A549 (cell line): Measurements from ENCODE around the gene WDR20. TPM values are rescaled to one million over a fixed set of nuclear protein-coding genes. Genes with fewer than 3 reads are reported as not detected.

Source experiments
- ATAC-seq, 2 experiments: fragments of 200-7000 bp in 1 of 2; fragments of >200 bp in 1 of 2; cut with Nextera tagmentation in 1 of 2; cut with Tn5 transposase in 1 of 2; 3 replicates each; pipeline versions ENCODE4 v1.8.0 to v1.9.1; 2018 to 2020; ENCODE audit warnings: mild to moderate bottlenecking in 1 of 2, moderate library complexity in 1 of 2
- CTCF ChIA-PET: fragments of 300-600 bp; sonication (Branson Sonifier 250); formaldehyde crosslinking; extraction: SDS; loops from one replicate; lab custom pipeline; 2021; ENCODE audit warnings: antibody characterized with exemption, inconsistent platforms; lab: Yijun Ruan, JAX
- POLR2A ChIA-PET: fragments of 350-600 bp; formaldehyde crosslinking; extraction: SDS; loops from one replicate; lab custom pipeline; 2021; ENCODE audit warnings: antibody characterized with exemption, inconsistent platforms; lab: Yijun Ruan, JAX
- DNase-seq, 2 experiments: peaks; one replicate each; pipeline versions ENCODE4 v3.0.0 to v3.0.0-alpha.2; 2011 to 2016; ENCODE audit warnings: low read depth in 1 of 2, low spot score in 1 of 2
- FAIRE-seq: peaks from 2 replicates; lab custom pipeline; 2011; peaks lifted over from hg19 to GRCh38; lab: Jason Lieb, UNC
- H3K27ac ChIP-seq, 2 experiments: fragments of >200 bp; sonication (Bioruptor Twin); formaldehyde crosslinking; 3 replicates each; pipeline ENCODE4 v1.5.1; 2016 to 2017
- H3K4me1 ChIP-seq: fragments of >200 bp; sonication (Bioruptor Twin); formaldehyde crosslinking; 3 replicates; pipeline ENCODE4 v1.6.1; 2016
- H3K4me2 ChIP-seq: fragments of >200 bp; sonication (Bioruptor Twin); formaldehyde crosslinking; 3 replicates; pipeline ENCODE4 v1.6.1; 2016
- H3K4me3 ChIP-seq: fragments of >200 bp; sonication (Bioruptor Twin); formaldehyde crosslinking; 3 replicates; pipeline ENCODE4 v1.5.1; 2016
- H3K9me3 ChIP-seq: fragments of >200 bp; sonication (Bioruptor Twin); formaldehyde crosslinking; 3 replicates; pipeline ENCODE4 v1.6.1; 2016
- ATOH8 ChIP-seq: fragments of 250-450 bp; sonication (Bioruptor Pico); IDR thresholded peaks from 2 replicates; pipeline ENCODE4 v1.5.0; 2020; ENCODE audit warnings: low read depth, mild to moderate bottlenecking, moderate library complexity
- BCL3 ChIP-seq: fragments of >200 bp; sonication (Bioruptor Twin); formaldehyde crosslinking; IDR thresholded peaks from 3 replicates; pipeline ENCODE4 v1.6.1; 2016
- CBX2 ChIP-seq: fragments of 200-600 bp; sonication (generic); IDR thresholded peaks from 2 replicates; pipeline ENCODE4 v1.6.1; 2016; ENCODE audit warnings: low read depth, mild to moderate bottlenecking, borderline replicate concordance
- CEBPB ChIP-seq, 2 experiments: fragments of >200 bp in 1 of 2; sonication (Bioruptor Twin) in 1 of 2; formaldehyde crosslinking in 1 of 2; IDR thresholded peaks; 2 replicates each; pipeline ENCODE4 v1.6.1; 2012 to 2016
- E2F6 ChIP-seq: IDR thresholded peaks from 2 replicates; pipeline ENCODE4 v1.6.1; 2012; ENCODE audit warnings: low read depth, borderline replicate concordance
- ESRRA ChIP-seq: fragments of 150-350 bp; IDR thresholded peaks from 2 replicates; pipeline ENCODE4 v1.6.1; 2014; ENCODE audit warnings: mild to moderate bottlenecking, low read length, borderline replicate concordance
- FOSL2 ChIP-seq, 2 experiments: fragments of 450-650 bp in 1 of 2; fragments of >200 bp in 1 of 2; sonication (Bioruptor Twin) in 1 of 2; formaldehyde crosslinking; IDR thresholded peaks; 2 replicates each; pipeline versions ENCODE4 v1.5.0 to v1.6.1; 2016 to 2020; ENCODE audit warnings: mild to moderate bottlenecking in 1 of 2, moderate library complexity in 1 of 2
- GATA3 ChIP-seq: IDR thresholded peaks from 2 replicates; pipeline ENCODE4 v1.6.1; 2012; ENCODE audit warnings: borderline replicate concordance
- HDAC2 ChIP-seq: fragments of 200-600 bp; sonication (generic); IDR thresholded peaks from 2 replicates; pipeline ENCODE4 v1.6.1; 2016
- HES2 ChIP-seq: fragments of >200 bp; sonication (Bioruptor Twin); formaldehyde crosslinking; IDR thresholded peaks from 2 replicates; pipeline ENCODE4 v1.6.1; 2016
- HOXA7 ChIP-seq: fragments of 250-450 bp; sonication (Bioruptor Pico); IDR thresholded peaks from 2 replicates; pipeline ENCODE4 v1.5.0; 2020; ENCODE audit warnings: mild to moderate bottlenecking, moderate library complexity
- HOXB13 ChIP-seq: fragments of 250-450 bp; sonication (Bioruptor Pico); IDR thresholded peaks from 2 replicates; pipeline ENCODE4 v1.5.0; 2020; ENCODE audit warnings: low read depth, mild to moderate bottlenecking, moderate library complexity
- KDM5A ChIP-seq: fragments of 200-600 bp; sonication (generic); IDR thresholded peaks from 2 replicates; pipeline ENCODE4 v1.6.1; 2016; ENCODE audit warnings: antibody characterized with exemption, mild to moderate bottlenecking
- MAFK ChIP-seq: fragments of 450-650 bp; IDR thresholded peaks from 2 replicates; pipeline ENCODE4 v1.6.1; 2014; ENCODE audit not compliant: partially characterized antibody
- MAZ ChIP-seq: fragments of 150-350 bp; IDR thresholded peaks from 2 replicates; pipeline ENCODE4 v1.6.1; 2014; ENCODE audit warnings: antibody characterized with exemption, low read depth, low read length, borderline replicate concordance
- NFE2L2 ChIP-seq: fragments of 150-350 bp; conservative IDR thresholded peaks from 2 replicates; pipeline ENCODE4 v1.6.1; 2014; ENCODE audit warnings: low read length
- PBX3 ChIP-seq: IDR thresholded peaks from 2 replicates; pipeline ENCODE4 v1.6.1; 2012
- PHF8 ChIP-seq: fragments of 200-600 bp; sonication (generic); IDR thresholded peaks from 2 replicates; pipeline ENCODE4 v1.6.1; 2016; ENCODE audit warnings: low read depth, mild to moderate bottlenecking, antibody characterized with exemption, moderate library complexity, borderline replicate concordance
- RARB ChIP-seq: fragments of 250-450 bp; sonication (Bioruptor Pico); IDR thresholded peaks from 2 replicates; pipeline ENCODE4 v1.8.0; 2021; ENCODE audit warnings: mild to moderate bottlenecking, moderate library complexity
- RCOR1 ChIP-seq: fragments of 150-350 bp; IDR thresholded peaks from 2 replicates; pipeline ENCODE4 v1.6.1; 2014; ENCODE audit warnings: antibody characterized with exemption, low read length, low read depth
- REST ChIP-seq: fragments of 200-600 bp; sonication (generic); IDR thresholded peaks from 2 replicates; pipeline ENCODE4 v1.6.1; 2016; ENCODE audit warnings: antibody characterized with exemption, mild to moderate bottlenecking, moderate library complexity
- RNF2 ChIP-seq: fragments of 200-600 bp; sonication (generic); IDR thresholded peaks from 2 replicates; pipeline ENCODE4 v1.6.1; 2016; ENCODE audit warnings: low read depth, mild to moderate bottlenecking, antibody characterized with exemption, moderate library complexity, borderline replicate concordance
- SREBF2 ChIP-seq: fragments of 450-650 bp; IDR thresholded peaks from 2 replicates; pipeline ENCODE4 v1.6.1; 2014; ENCODE audit warnings: mild to moderate bottlenecking, moderate library complexity
- TP53 ChIP-seq: fragments of 250-450 bp; sonication (Bioruptor Pico); IDR thresholded peaks from 2 replicates; pipeline ENCODE4 v1.5.0; 2021; ENCODE audit warnings: mild to moderate bottlenecking, moderate library complexity
- USF2 ChIP-seq: fragments of 450-650 bp; IDR thresholded peaks from 2 replicates; pipeline ENCODE4 v1.6.1; 2014; ENCODE audit warnings: antibody characterized with exemption
- WGBS: methylation state at CpG from one replicate; pipeline ENCODE4 v1.1.6; 2017; ENCODE audit errors: missing lambda C conversion rate; 5-methylcytosine and 5-hydroxymethylcytosine counted together
- polyA plus RNA-seq, 4 experiments: library from polyadenylated mRNA; depleted of rRNA in 3 of 4; stranded (reverse); fragments of >200 nt; fragmentation: RNase III in 1 of 4; extraction: RNeasy Plus Mini Kit Qiagen cat#74134 plus additional on column Dnase treatment in 1 of 4; gene quantifications; 2 replicates in 3 of 4; 3 replicates in 1 of 4; pipeline ENCODE4 v1.2.3, GENCODE V29; 2011 to 2017

The WDR20 gene
- polyA plus RNA-seq, 2 of the 4 experiments (the other 2 are of a cell fraction): 19.5 to 20.6 TPM

- TF ChIP-seq TP53 (CRISPR knock-in tag): no peak
- no peak for TF ChIP-seq GATA3
- no peak for TF ChIP-seq BCL3
- no peak for TF ChIP-seq CBX2
- TF ChIP-seq HOXB13 (CRISPR knock-in tag): no peak
- no peak for TF ChIP-seq RCOR1
- TF ChIP-seq REST: no peak
- TF ChIP-seq KDM5A: no peak
- no peak for TF ChIP-seq ESRRA
- no peak for TF ChIP-seq HES2
- no peak for TF ChIP-seq CEBPB (IDR thresholded peaks at IDR 0.05)
- no peak for TF ChIP-seq NFE2L2
- no peak for TF ChIP-seq PBX3
- TF ChIP-seq HDAC2: no peak
- TF ChIP-seq, all 56 proteins: peak for 0
- ChIA-PET CTCF (interaction anchor here (1.1 kb wide), 1 partner anchor 10 kb away, joined by 3 read pairs; no protein-coding TSS in a partner anchor), POLR2A (no interaction called here)
- DNase-seq (no peak), FAIRE-seq (no peak), ATAC-seq (no peak)
- H3K4me3 ChIP-seq: no peak overlapping the region
- no peak overlapping the region for H3K27ac ChIP-seq
- no peak overlapping the region for H3K4me2 ChIP-seq
- H3K4me1 ChIP-seq: peaks cover 12% of the 10 kb centered on the region
- no peaks in the 10 kb centered on the region for H3K9me3 ChIP-seq
- 95% methylated on average over 4 of the region's 4 CpGs for WGBS
Measured at GRCh38 chr14:102194856-102195255, 55.2 kb downstream of the WDR20 start.

GRCh38 chr14:102195446-102195845 lies 55.7 kb downstream of the WDR20 start:
- WGBS: 88% methylated on average over 1 of the region's 1 CpG
- ATAC-seq: no peak
- TF ChIP-seq SREBF2: no peak
- TF ChIP-seq CEBPB (IDR thresholded peaks at IDR 0.05): no peak
- TF ChIP-seq FOSL2 (IDR thresholded peaks at IDR 0.05): no peak
- TF ChIP-seq FOSL2 (CRISPR knock-in tag; IDR thresholded peaks at IDR 0.05): no peak
- TF ChIP-seq HOXA7 (CRISPR knock-in tag): no peak
- no peak for TF ChIP-seq RARB (CRISPR knock-in tag)
- no peak for TF ChIP-seq MAZ
- TF ChIP-seq USF2: no peak
- no peak for TF ChIP-seq PHF8
- no peak for TF ChIP-seq NFE2L2
- no peak for TF ChIP-seq TP53 (CRISPR knock-in tag)
- TF ChIP-seq RNF2: no peak
- no peak for TF ChIP-seq ATOH8 (CRISPR knock-in tag)
- no peak for TF ChIP-seq MAFK
- TF ChIP-seq E2F6: no peak
- TF ChIP-seq RCOR1: no peak
- no peaks in the 10 kb centered on the region for H3K9me3 ChIP-seq
- ChIA-PET POLR2A (no interaction called here), CTCF (interaction anchor here (1.1 kb wide), 1 partner anchor 9 kb away, joined by 3 read pairs; no protein-coding TSS in a partner anchor)
- no peak for DNase-seq
- H3K4me1 ChIP-seq: peaks cover 11% of the 10 kb centered on the region
- FAIRE-seq: no peak
- no peak overlapping the region for H3K27ac ChIP-seq
- H3K4me2 ChIP-seq: no peak overlapping the region
- H3K4me3 ChIP-seq: no peak overlapping the region
